ENCODE data around the gene AMMECR1.

AMMECR1 gene

GRCh38 chrX:110219920-110220319, 98.0 kb downstream of the AMMECR1 start:
- ChIA-PET CTCF (interaction anchor here (0.6 kb wide), 1 partner anchor 52 kb away, joined by 3 read pairs; no protein-coding TSS in a partner anchor), POLR2A (interaction anchor here (1.1 to 2.0 kb wide), 3 partner anchors 10 to 17 kb away, joined by 3 to 8 read pairs (median 3); no protein-coding TSS in a partner anchor)
- no peak for TF ChIP-seq FOXK2 (IDR thresholded peaks at IDR 0.05)
- TF ChIP-seq TARDBP (IDR thresholded peaks at IDR 0.05): no peak
- TF ChIP-seq ZNF384 (IDR thresholded peaks at IDR 0.05): no peak
- no peak for TF ChIP-seq FOXM1 (IDR thresholded peaks at IDR 0.05; ENCODE audit: borderline replicate concordance)
- TF ChIP-seq LEF1 (IDR thresholded peaks at IDR 0.05; ENCODE audit: borderline replicate concordance): no peak
- TF ChIP-seq ARNT (IDR thresholded peaks at IDR 0.05): no peak
- no peak for TF ChIP-seq SUZ12 (IDR thresholded peaks at IDR 0.05)
- TF ChIP-seq L3MBTL2 (conservative IDR thresholded peaks at IDR 0.05): no peak
- TF ChIP-seq PKNOX1 (IDR thresholded peaks at IDR 0.05): no peak
- TF ChIP-seq HDGF (IDR thresholded peaks at IDR 0.05; ENCODE audit: borderline replicate concordance): no peak
- TF ChIP-seq FOXA1 (IDR thresholded peaks at IDR 0.05): no peak
- no peak for TF ChIP-seq BHLHE40 (IDR thresholded peaks at IDR 0.05; ENCODE audit: borderline replicate concordance)
- no peak for TF ChIP-seq ELF4 (IDR thresholded peaks at IDR 0.05)
- TF ChIP-seq NFRKB (IDR thresholded peaks at IDR 0.05): no peak
- no peak for TF ChIP-seq SP1 (IDR thresholded peaks at IDR 0.05)
- TF ChIP-seq CTBP1 (IDR thresholded peaks at IDR 0.05; ENCODE audit: borderline replicate concordance): no peak
- DNase-seq (ENCODE audit: extremely low spot score): no peak

- CTCF ChIA-PET: no interaction called here
- POLR2A ChIA-PET: interaction anchor here (2.0 kb wide), 1 partner anchor 11 kb away, joined by 8 read pairs; no protein-coding TSS in a partner anchor
- TF ChIP-seq NFRKB (IDR thresholded peaks at IDR 0.05) (no peak), SUZ12 (IDR thresholded peaks at IDR 0.05) (no peak), FOXA1 (IDR thresholded peaks at IDR 0.05) (no peak), ZNF384 (IDR thresholded peaks at IDR 0.05) (no peak), CTBP1 (IDR thresholded peaks at IDR 0.05; ENCODE audit: borderline replicate concordance) (no peak), BHLHE40 (IDR thresholded peaks at IDR 0.05; ENCODE audit: borderline replicate concordance) (no peak), SP1 (IDR thresholded peaks at IDR 0.05) (no peak), HDGF (IDR thresholded peaks at IDR 0.05; ENCODE audit: borderline replicate concordance) (no peak), ARNT (IDR thresholded peaks at IDR 0.05) (no peak), TARDBP (IDR thresholded peaks at IDR 0.05) (no peak), ELF4 (IDR thresholded peaks at IDR 0.05) (no peak), PKNOX1 (IDR thresholded peaks at IDR 0.05) (no peak), LEF1 (IDR thresholded peaks at IDR 0.05; ENCODE audit: borderline replicate concordance) (no peak), FOXM1 (IDR thresholded peaks at IDR 0.05; ENCODE audit: borderline replicate concordance) (no peak)
- DNase-seq (ENCODE audit: extremely low spot score): no peak
Measured at GRCh38 chrX:110218591-110218990, 99.3 kb downstream of the AMMECR1 start.

GRCh38 chrX:110216027-110216426, 101.9 kb downstream of the AMMECR1 start:
- no peak for DNase-seq (ENCODE audit: extremely low spot score)
- CTCF ChIA-PET: no interaction called here
- POLR2A ChIA-PET: no interaction called here

GRCh38 chrX:110215411-110215810, 102.5 kb downstream of the AMMECR1 start:
- ChIA-PET CTCF (no interaction called here), POLR2A (no interaction called here)
- no peak for DNase-seq (ENCODE audit: extremely low spot score)
- TF ChIP-seq L3MBTL2 (conservative IDR thresholded peaks at IDR 0.05) (no peak), NFRKB (IDR thresholded peaks at IDR 0.05) (no peak), LEF1 (IDR thresholded peaks at IDR 0.05; ENCODE audit: borderline replicate concordance) (no peak), ELF4 (IDR thresholded peaks at IDR 0.05) (no peak)

More at GRCh38 chrX:110216027-110216426, 101.9 kb downstream of the AMMECR1 start:
- TF ChIP-seq BHLHE40 (IDR thresholded peaks at IDR 0.05; ENCODE audit: borderline replicate concordance) (no peak), TARDBP (IDR thresholded peaks at IDR 0.05) (no peak), SP1 (IDR thresholded peaks at IDR 0.05) (no peak), ELF4 (IDR thresholded peaks at IDR 0.05) (no peak), FOXM1 (IDR thresholded peaks at IDR 0.05; ENCODE audit: borderline replicate concordance) (no peak), LEF1 (IDR thresholded peaks at IDR 0.05; ENCODE audit: borderline replicate concordance) (no peak), SUZ12 (IDR thresholded peaks at IDR 0.05) (no peak), ZNF384 (IDR thresholded peaks at IDR 0.05) (no peak), HDGF (IDR thresholded peaks at IDR 0.05; ENCODE audit: borderline replicate concordance) (no peak), FOXA1 (IDR thresholded peaks at IDR 0.05) (no peak), ARNT (IDR thresholded peaks at IDR 0.05) (no peak), L3MBTL2 (conservative IDR thresholded peaks at IDR 0.05) (no peak), NFRKB (IDR thresholded peaks at IDR 0.05) (no peak), FOXK2 (IDR thresholded peaks at IDR 0.05) (no peak), CTBP1 (IDR thresholded peaks at IDR 0.05; ENCODE audit: borderline replicate concordance) (no peak), PKNOX1 (IDR thresholded peaks at IDR 0.05) (no peak)

- ChIA-PET POLR2A (no interaction called here), CTCF (no interaction called here)
- TF ChIP-seq ZNF384 (IDR thresholded peaks at IDR 0.05) (no peak), SUZ12 (IDR thresholded peaks at IDR 0.05) (no peak), FOXA1 (IDR thresholded peaks at IDR 0.05) (no peak), FOXK2 (IDR thresholded peaks at IDR 0.05) (no peak), NFRKB (IDR thresholded peaks at IDR 0.05) (no peak), TARDBP (IDR thresholded peaks at IDR 0.05) (no peak)
- DNase-seq (ENCODE audit: extremely low spot score): no peak
Measured at GRCh38 chrX:110214684-110215083, 103.2 kb downstream of the AMMECR1 start.

- no peak for DNase-seq (ENCODE audit: extremely low spot score)
- ChIA-PET POLR2A (no interaction called here), CTCF (no interaction called here)
- no peak for TF ChIP-seq FOXM1 (IDR thresholded peaks at IDR 0.05; ENCODE audit: borderline replicate concordance)
- no peak for TF ChIP-seq CTBP1 (IDR thresholded peaks at IDR 0.05; ENCODE audit: borderline replicate concordance)
- TF ChIP-seq ZNF384 (IDR thresholded peaks at IDR 0.05): no peak
- TF ChIP-seq HDGF (IDR thresholded peaks at IDR 0.05; ENCODE audit: borderline replicate concordance): no peak
- no peak for TF ChIP-seq FOXA1 (IDR thresholded peaks at IDR 0.05)
- no peak for TF ChIP-seq L3MBTL2 (conservative IDR thresholded peaks at IDR 0.05)
Measured at GRCh38 chrX:110213183-110213582, 104.7 kb downstream of the AMMECR1 start.
